Sigmoid colon (tissue), 3 donors: ENCODE data around the gene PEPD.

Source experiments
- CTCF ChIP-seq, 4 experiments: fragments of 450-650 bp in 3 of 4; fragments of 200-600 bp in 1 of 4; IDR thresholded peaks; one replicate each; pipeline ENCODE4 v1.5.1; 2016 to 2019; ENCODE audit warnings: antibody characterized with exemption in 4 of 4, mild to moderate bottlenecking in 3 of 4, moderate library complexity in 2 of 4
- POLR2A ChIP-seq, 2 donors: fragments of 450-650 bp; IDR thresholded peaks; one replicate each; pipeline ENCODE4 v1.6.1; 2016; ENCODE audit warnings: antibody characterized with exemption in 2 of 2, mild to moderate bottlenecking in 2 of 2, moderate library complexity in 2 of 2

DNA sequence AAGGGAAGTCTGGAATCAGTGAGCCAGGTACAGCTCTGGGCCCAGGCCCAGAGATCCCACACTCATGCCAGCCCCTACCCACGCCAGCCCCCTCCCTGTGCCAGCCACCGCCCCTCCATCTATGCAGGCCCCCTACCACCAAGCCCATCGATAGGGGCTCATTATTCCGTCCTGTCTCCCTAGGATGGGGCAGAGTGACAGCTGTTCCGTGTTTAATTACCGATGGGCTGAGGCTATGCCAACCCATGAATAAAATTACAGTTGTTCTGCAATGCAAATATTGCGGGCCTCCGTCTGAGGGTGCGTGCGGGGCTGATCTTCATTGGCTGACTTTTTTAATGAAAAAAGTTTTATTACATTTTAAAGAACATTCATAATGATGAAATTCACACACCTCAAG lies 35.6 kb upstream of the PEPD start:
- TF ChIP-seq CTCF (IDR thresholded peaks at IDR 0.05) (no peak), POLR2A (IDR thresholded peaks at IDR 0.05) (no peak)
